ENCODE data around the gene ADAMTSL1. TPM values are rescaled to one million over a fixed set of nuclear protein-coding genes. Genes with fewer than 3 reads are reported as not detected.

ADAMTSL1 gene
- total RNA-seq, 4 donors from 2014 or later, result 21.3 to 138 (median 125) TPM

- peaks cover 0 to 26% (median 0%) of the 10 kb centered on the region in 3 donors for H3K4me1 ChIP-seq
- 94 to 95% methylated on average over 2 to 3 of the region's 3 CpGs for WGBS, 2 donors (ENCODE audit: low coverage in 1 of 2)
- TF ChIP-seq POLR2A (IDR thresholded peaks at IDR 0.05) (no peak), CTCF (IDR thresholded peaks at IDR 0.05) (no peak), POLR2AphosphoS5 (IDR thresholded peaks at IDR 0.05) (no peak), EP300 (IDR thresholded peaks at IDR 0.05) (no peak)
- no peak overlapping the region for H3K27ac ChIP-seq
- no peak overlapping the region for H3K4me3 ChIP-seq
- no peaks in the 10 kb centered on the region for H3K27me3 ChIP-seq
- no peak for ATAC-seq
- no peaks in the 10 kb centered on the region for H3K36me3 ChIP-seq
- no peaks in the 10 kb centered on the region for H3K9me3 ChIP-seq
These were observed 96.1 kb downstream of the ADAMTSL1 start for GRCh38 chr9:18569941-18570630.

GRCh38 chr9:18573021-18573556 lies 99.1 kb downstream of the ADAMTSL1 start:
- H3K4me3 ChIP-seq, result no peak overlapping the region
- ATAC-seq, result no peak
- H3K27me3 ChIP-seq, result no peaks in the 10 kb centered on the region
- H3K36me3 ChIP-seq, result no peaks in the 10 kb centered on the region
- WGBS, 2 donors (ENCODE audit: low coverage in 1 of 2), result 100% methylated on average over 1 of the region's 1 CpG
- TF ChIP-seq POLR2A (IDR thresholded peaks at IDR 0.05), result no peak
- no peak for TF ChIP-seq CTCF (IDR thresholded peaks at IDR 0.05)
- TF ChIP-seq EP300 (IDR thresholded peaks at IDR 0.05), result no peak
- no peak for TF ChIP-seq POLR2AphosphoS5 (IDR thresholded peaks at IDR 0.05)
- no peaks in the 10 kb centered on the region for H3K9me3 ChIP-seq
- peaks cover 0 to 21% (median 0%) of the 10 kb centered on the region in 3 donors for H3K4me1 ChIP-seq
- H3K27ac ChIP-seq, result no peak overlapping the region

GRCh38 chr9:18575686-18576085 lies 101.7 kb downstream of the ADAMTSL1 start:
- peaks cover 0 to 2% (median 0%) of the 10 kb centered on the region in 3 donors for H3K4me1 ChIP-seq
- no peak overlapping the region for H3K4me3 ChIP-seq
- H3K27me3 ChIP-seq, result no peaks in the 10 kb centered on the region
- no peak overlapping the region for H3K27ac ChIP-seq
- no peaks in the 10 kb centered on the region for H3K9me3 ChIP-seq
- TF ChIP-seq CTCF (IDR thresholded peaks at IDR 0.05) (no peak), EP300 (IDR thresholded peaks at IDR 0.05) (no peak), POLR2AphosphoS5 (IDR thresholded peaks at IDR 0.05) (no peak)
- no peak for ATAC-seq
- WGBS, 2 donors (ENCODE audit: low coverage in 1 of 2), result 14 to 29% methylated on average over 1 of the region's 1 CpG
- H3K36me3 ChIP-seq, result no peaks in the 10 kb centered on the region

GRCh38 chr9:18579536-18579935 lies 105.6 kb downstream of the ADAMTSL1 start:
- 96 to 100% methylated on average over 2 of the region's 2 CpGs for WGBS, 2 donors (ENCODE audit: low coverage in 1 of 2)
- H3K36me3 ChIP-seq, result no peaks in the 10 kb centered on the region
- H3K4me3 ChIP-seq, result no peak overlapping the region
- ATAC-seq, result no peak
- H3K9me3 ChIP-seq, result no peaks in the 10 kb centered on the region
- H3K4me1 ChIP-seq, result no peaks in the 10 kb centered on the region
- TF ChIP-seq EP300 (IDR thresholded peaks at IDR 0.05), result no peak
- no peak for TF ChIP-seq POLR2AphosphoS5 (IDR thresholded peaks at IDR 0.05)
- TF ChIP-seq CTCF (IDR thresholded peaks at IDR 0.05), result no peak
- no peak for TF ChIP-seq POLR2A (IDR thresholded peaks at IDR 0.05)
- no peaks in the 10 kb centered on the region for H3K27me3 ChIP-seq
- no peak overlapping the region for H3K27ac ChIP-seq

GRCh38 chr9:18580151-18580550 lies 106.2 kb downstream of the ADAMTSL1 start:
- no peaks in the 10 kb centered on the region for H3K27me3 ChIP-seq
- no peaks in the 10 kb centered on the region for H3K4me1 ChIP-seq
- no peak for ATAC-seq
- TF ChIP-seq EP300 (IDR thresholded peaks at IDR 0.05) (no peak), CTCF (IDR thresholded peaks at IDR 0.05) (no peak), POLR2A (IDR thresholded peaks at IDR 0.05) (no peak), POLR2AphosphoS5 (IDR thresholded peaks at IDR 0.05) (no peak)
- no peak overlapping the region for H3K27ac ChIP-seq
- 79 to 91% methylated on average over 1 of the region's 1 CpG for WGBS, 2 donors (ENCODE audit: low coverage in 1 of 2)
- no peak overlapping the region for H3K4me3 ChIP-seq
- no peaks in the 10 kb centered on the region for H3K36me3 ChIP-seq
- H3K9me3 ChIP-seq, result no peaks in the 10 kb centered on the region
